GM12873 (cell line): ENCODE data around the gene FOXF2.

ENCODE experiments used
- TF ChIP-seq, protein P1 (sequence below): IDR thresholded peaks from 2 replicates; pipeline ENCODE4 v1.5.1; 2012; ENCODE audit warnings: low read depth, mild to moderate bottlenecking, moderate library complexity, low read length, control low read depth; ENCODE audit not compliant: insufficient read depth; ENCODE audit errors: missing control alignments

The FOXF2 gene

DNA sequence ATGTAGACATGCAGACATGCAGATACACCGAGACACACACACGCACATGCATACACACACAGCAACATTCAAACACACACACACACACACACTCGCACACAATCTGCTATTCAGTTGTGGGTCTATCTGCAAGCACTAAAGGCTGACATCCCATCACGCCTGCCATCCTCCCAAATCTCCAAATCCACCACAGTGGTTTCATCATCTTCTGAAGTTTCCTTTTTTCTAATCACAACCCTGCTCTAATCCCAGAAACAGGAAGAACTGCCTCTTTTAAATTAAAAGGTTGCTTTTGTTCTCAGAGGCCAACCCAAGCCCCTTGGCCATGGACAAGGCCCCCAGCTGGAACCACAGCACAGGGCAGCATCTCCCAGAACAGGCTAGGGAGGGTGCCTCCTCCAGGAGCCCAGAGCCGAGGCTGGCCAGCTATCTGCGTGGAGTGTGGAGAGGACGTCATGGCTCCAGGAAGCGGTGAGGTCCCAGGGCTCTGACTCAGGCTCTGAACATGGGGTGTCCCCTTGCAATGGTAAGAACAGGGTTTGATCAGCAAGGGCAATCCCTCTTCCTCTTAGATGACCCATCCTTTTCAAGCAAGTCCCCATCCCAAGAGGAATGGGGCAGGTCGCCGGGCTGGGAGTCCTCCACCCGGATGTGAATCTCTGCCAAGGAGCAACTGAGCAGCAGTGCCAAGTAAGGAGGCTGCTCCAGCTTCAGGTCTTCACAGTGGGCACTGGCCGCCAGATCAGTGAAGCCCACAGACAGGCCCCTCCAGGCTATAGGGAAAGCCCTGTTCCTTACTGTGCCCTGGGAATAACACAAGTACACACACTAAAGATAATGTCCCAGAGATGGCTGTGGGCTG, 14.7 kb downstream of the FOXF2 start:
- TF ChIP-seq, protein P1, sequence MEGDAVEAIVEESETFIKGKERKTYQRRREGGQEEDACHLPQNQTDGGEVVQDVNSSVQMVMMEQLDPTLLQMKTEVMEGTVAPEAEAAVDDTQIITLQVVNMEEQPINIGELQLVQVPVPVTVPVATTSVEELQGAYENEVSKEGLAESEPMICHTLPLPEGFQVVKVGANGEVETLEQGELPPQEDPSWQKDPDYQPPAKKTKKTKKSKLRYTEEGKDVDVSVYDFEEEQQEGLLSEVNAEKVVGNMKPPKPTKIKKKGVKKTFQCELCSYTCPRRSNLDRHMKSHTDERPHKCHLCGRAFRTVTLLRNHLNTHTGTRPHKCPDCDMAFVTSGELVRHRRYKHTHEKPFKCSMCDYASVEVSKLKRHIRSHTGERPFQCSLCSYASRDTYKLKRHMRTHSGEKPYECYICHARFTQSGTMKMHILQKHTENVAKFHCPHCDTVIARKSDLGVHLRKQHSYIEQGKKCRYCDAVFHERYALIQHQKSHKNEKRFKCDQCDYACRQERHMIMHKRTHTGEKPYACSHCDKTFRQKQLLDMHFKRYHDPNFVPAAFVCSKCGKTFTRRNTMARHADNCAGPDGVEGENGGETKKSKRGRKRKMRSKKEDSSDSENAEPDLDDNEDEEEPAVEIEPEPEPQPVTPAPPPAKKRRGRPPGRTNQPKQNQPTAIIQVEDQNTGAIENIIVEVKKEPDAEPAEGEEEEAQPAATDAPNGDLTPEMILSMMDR: no peak

DNA sequence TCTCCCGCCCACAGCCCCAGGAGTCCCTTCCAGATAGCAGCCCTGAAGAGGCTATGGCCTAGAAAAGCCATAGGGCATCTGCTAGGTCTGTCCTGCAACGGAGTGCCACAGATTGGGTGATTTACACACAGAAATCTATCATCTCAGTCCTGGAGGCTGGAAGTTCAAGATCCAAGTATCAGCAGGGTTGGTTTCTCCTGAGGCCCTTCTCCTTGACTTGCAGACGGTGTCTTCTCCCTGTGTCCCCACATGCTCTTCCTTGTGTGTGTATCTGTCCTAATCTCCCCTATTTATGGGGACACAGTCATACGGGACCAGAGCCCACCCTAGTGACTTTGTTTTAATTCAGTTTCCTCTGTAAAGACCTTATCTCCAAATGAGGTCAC, 15.3 kb downstream of the FOXF2 start:
- TF ChIP-seq, protein P1: no peak

DNA sequence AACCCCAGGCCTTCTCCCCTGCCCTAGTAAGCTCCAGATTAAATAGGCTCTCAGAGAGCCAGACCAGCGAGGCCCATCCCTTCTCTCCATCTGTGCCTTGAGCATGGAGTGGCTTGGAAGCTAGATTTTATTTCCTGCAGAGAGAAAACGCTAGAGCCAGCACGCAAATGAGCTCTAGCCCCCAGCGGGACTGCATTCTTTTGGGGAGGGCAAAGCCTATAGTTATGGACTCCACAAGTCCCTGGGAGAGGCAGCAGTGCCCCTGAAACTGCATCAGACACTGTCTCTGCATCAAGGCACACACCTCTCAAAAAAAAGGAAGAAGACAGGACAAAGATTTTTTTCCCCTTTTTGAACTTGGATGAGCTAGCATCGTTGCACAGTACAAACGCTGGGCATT, 15.8 kb downstream of the FOXF2 start:
- TF ChIP-seq, protein P1: no peak

DNA sequence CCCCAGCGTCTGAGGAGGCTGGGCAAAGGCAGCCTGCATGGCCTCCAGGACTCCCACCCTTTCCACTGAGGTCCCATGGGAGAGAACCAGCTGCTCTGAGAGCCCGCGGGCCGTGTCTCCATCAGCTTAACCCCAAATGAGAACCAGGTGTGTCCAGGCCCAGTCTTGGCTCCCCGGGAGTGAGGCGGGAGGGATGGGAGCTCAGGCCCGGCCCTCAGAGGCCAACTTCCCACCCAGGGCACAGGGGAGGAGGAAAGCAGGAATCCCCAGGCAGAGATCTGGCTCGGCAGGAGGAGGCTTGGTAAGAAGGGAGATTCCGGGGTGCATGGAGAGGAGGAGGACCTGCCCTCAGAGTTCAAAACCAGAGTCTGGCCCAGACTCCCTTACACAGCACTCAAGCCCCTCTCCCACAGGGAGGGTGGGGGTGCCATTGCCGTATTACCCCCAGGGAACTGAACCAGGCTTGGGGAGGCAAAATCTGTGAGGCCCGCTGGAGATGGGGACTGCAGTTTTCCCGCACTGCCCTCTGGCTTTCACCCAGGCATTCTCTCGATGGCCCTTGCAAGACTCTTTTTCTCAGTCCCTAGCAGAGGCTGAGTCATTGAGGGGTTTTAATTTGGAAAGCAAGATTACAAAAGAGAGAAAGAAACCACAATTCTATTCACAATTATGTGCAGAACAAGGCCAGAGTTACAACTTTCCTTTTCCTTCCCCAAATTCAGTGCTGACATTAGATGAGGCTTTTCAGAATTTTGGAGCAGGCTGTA, 17.1 kb downstream of the FOXF2 start:
- TF ChIP-seq, protein P1: no peak

DNA sequence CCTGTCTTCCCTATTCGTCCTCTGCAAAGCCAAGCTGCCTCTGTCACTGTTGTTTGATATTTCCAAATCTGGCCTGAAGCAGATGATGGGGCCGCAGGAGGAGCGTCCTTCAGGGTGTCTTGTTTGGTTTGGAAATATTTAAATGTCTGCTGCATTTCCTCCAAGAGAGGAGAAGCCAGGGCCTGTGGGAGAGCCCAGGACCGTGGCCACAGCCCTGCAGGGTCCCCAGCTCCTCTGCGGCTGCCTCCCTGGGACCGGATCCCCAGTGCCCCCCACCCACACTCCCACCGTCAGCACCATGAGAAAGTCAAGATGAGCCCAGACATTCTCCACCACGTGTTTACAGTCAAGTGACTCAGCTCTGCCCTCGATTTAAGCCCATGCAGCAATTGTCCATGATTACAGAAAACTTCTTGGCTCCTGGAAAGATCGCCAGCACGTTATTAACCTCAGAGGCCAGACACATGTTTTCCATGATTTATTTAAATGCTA, 18.2 kb downstream of the FOXF2 start:
- TF ChIP-seq, protein P1: no peak

DNA sequence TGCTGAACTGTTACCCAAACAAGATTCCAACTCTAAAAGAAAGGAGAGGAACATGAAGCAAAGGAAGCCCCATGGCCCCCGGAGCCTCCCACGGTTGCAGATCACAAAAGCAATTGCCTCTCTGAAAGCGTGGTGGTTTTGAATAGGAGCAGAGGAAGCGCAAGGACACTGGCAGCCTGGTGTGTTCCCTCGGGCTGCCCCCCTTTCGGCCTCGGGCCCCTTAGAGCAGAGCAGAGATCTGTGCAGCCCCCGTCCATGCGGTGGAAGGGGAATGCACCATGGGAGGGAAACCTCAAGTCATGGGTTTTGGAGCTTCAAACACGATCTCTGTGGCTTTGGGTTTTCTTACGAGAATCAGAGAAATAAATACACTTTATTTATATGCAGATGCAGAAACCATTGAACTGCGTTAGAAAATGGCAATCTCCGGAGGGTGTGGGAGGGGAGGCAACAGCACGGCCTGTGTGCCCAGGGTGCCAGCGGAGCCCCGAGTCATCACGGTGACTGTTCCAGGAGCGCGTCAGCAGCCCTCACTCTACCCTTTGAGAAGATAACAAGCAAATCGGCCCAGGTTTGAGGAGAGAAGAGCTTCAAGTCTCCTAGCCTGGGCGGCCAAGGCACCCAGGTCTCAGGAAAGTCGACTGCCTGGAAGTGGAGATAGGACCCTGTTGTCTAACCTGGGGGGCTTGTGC, 20.5 kb downstream of the FOXF2 start:
- TF ChIP-seq, protein P1: no peak

DNA sequence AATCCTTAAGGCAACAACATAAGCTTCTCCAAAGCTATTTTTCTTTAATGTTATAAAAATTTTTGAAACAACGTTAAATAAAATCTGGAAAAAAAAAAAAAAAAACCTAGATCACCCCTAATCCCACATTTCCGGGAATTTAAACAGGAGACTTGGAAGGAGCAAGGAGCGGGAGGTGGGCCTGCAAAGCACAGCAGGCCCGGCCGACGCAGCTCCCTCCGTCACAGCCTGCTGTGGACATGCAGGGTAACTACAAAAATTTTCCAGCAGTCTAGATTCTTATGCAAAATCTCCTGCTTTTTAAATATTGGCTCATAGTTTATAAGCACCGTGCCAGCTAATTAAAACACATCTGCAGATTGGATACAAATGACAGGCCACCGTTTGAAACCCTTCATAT, 23.5 kb downstream of the FOXF2 start:
- TF ChIP-seq, protein P1: no peak
